Immature natural killer cell (primary cell): ENCODE measurements around the gene MYO18B. TPM values are rescaled to one million over a fixed set of nuclear protein-coding genes. Genes with fewer than 3 reads are reported as not detected.

Experiments
- DNase-seq, 3 donors: peaks; one replicate each; pipeline ENCODE4 v3.0.0; 2022; ENCODE audit warnings: mixed read lengths in 1 of 3
- H3K27ac Mint-ChIP-seq, 6 donors: one replicate each; pipeline ENCODE4 v1.8.0; 2020; ENCODE audit warnings: mixed read lengths in 6 of 6, mild to moderate bottlenecking in 5 of 6, inconsistent platforms in 4 of 6, moderate library complexity in 3 of 6
- H3K27me3 Mint-ChIP-seq, 3 donors: one replicate each; pipeline ENCODE4 v1.8.0; 2020 to 2021; ENCODE audit warnings: low read depth in 3 of 3, mild to moderate bottlenecking in 3 of 3, mixed read lengths in 3 of 3, moderate library complexity in 3 of 3, inconsistent platforms in 1 of 3
- H3K36me3 Mint-ChIP-seq, 3 donors: one replicate each; pipeline ENCODE4 v1.8.0; 2020; ENCODE audit warnings: mixed read lengths in 3 of 3, inconsistent platforms in 2 of 3, mild to moderate bottlenecking in 2 of 3
- H3K4me1 Mint-ChIP-seq, 2 donors: one replicate each; pipeline ENCODE4 v1.8.0; 2020; ENCODE audit warnings: inconsistent platforms in 2 of 2, mild to moderate bottlenecking in 2 of 2, mixed read lengths in 2 of 2, moderate library complexity in 1 of 2
- H3K4me3 Mint-ChIP-seq, 5 donors: one replicate each; pipeline ENCODE4 v1.8.0; 2020; ENCODE audit warnings: mild to moderate bottlenecking in 5 of 5, mixed read lengths in 5 of 5, inconsistent platforms in 3 of 5, moderate library complexity in 3 of 5
- H3K9me3 Mint-ChIP-seq, 6 donors: one replicate each; pipeline ENCODE4 v1.8.0; 2020; ENCODE audit warnings: mild to moderate bottlenecking in 6 of 6, mixed read lengths in 6 of 6, inconsistent platforms in 4 of 6, moderate library complexity in 3 of 6
- polyA plus RNA-seq, 3 donors: library from polyadenylated mRNA; unstranded; fragments of 300-500 nt; fragmentation: Illumina TruSeq; gene quantifications; one replicate each; pipeline ENCODE4 v1.2.3, GENCODE V29; 2021

MYO18B gene
- polyA plus RNA-seq, 3 donors from 2014 or later: not detected

GRCh38 chr22:25942856-25943411 is 200.9 kb downstream of the MYO18B start:
- Mint-ChIP-seq H3K9me3 (no peaks in the 10 kb centered on the region), H3K27ac (no peak overlapping the region), H3K4me3 (no peak overlapping the region), H3K36me3 (peaks cover 0 to 2% (median 0%) of the 10 kb centered on the region in 3 donors), H3K4me1 (no peaks in the 10 kb centered on the region), H3K27me3 (peaks cover 4 to 6% (median 6%) of the 10 kb centered on the region in 3 donors)
- no peak for DNase-seq

- Mint-ChIP-seq H3K4me1 (no peaks in the 10 kb centered on the region), H3K27ac (no peak overlapping the region), H3K9me3 (peaks cover 0 to 1% (median 0%) of the 10 kb centered on the region in 6 donors), H3K4me3 (no peak overlapping the region), H3K27me3 (peaks cover 2 to 12% (median 9%) of the 10 kb centered on the region in 3 donors), H3K36me3 (no peaks in the 10 kb centered on the region)
- no peak for DNase-seq
Measured at GRCh38 chr22:25950111-25950510, 208.1 kb downstream of the MYO18B start.

- Mint-ChIP-seq H3K27me3 (peaks cover 2 to 12% (median 7%) of the 10 kb centered on the region in 3 donors), H3K36me3 (no peaks in the 10 kb centered on the region), H3K4me3 (no peak overlapping the region), H3K9me3 (peaks cover 0 to 1% (median 0%) of the 10 kb centered on the region in 6 donors), H3K27ac (no peak overlapping the region), H3K4me1 (no peaks in the 10 kb centered on the region)
- no peak for DNase-seq
Measured at GRCh38 chr22:25953276-25953675, 211.3 kb downstream of the MYO18B start.

- H3K27me3 Mint-ChIP-seq: peaks cover under 1 to 12% (median 7%) of the 10 kb centered on the region in 3 donors
- H3K9me3 Mint-ChIP-seq: peaks cover 0 to 1% (median 0%) of the 10 kb centered on the region in 6 donors
- DNase-seq: no peak
- no peaks in the 10 kb centered on the region for H3K36me3 Mint-ChIP-seq
- no peaks in the 10 kb centered on the region for H3K4me1 Mint-ChIP-seq
- no peak overlapping the region for H3K27ac Mint-ChIP-seq
- H3K4me3 Mint-ChIP-seq: no peak overlapping the region
Measured at GRCh38 chr22:25953919-25954318, 211.9 kb downstream of the MYO18B start.

- Mint-ChIP-seq H3K27ac (no peak overlapping the region), H3K36me3 (no peaks in the 10 kb centered on the region), H3K27me3 (peaks cover 0 to 7% (median 6%) of the 10 kb centered on the region in 3 donors), H3K4me3 (no peak overlapping the region), H3K4me1 (no peaks in the 10 kb centered on the region), H3K9me3 (peaks cover 0 to 1% (median 0%) of the 10 kb centered on the region in 6 donors)
- DNase-seq: no peak
Measured at GRCh38 chr22:25955323-25955722, 213.3 kb downstream of the MYO18B start.

GRCh38 chr22:25956801-25957200 is 214.8 kb downstream of the MYO18B start:
- Mint-ChIP-seq H3K27me3 (peaks cover 0 to 3% (median 2%) of the 10 kb centered on the region in 3 donors), H3K27ac (no peak overlapping the region), H3K4me3 (no peak overlapping the region), H3K4me1 (no peaks in the 10 kb centered on the region), H3K9me3 (no peaks in the 10 kb centered on the region), H3K36me3 (no peaks in the 10 kb centered on the region)
- no peak for DNase-seq

- no peaks in the 10 kb centered on the region for H3K9me3 Mint-ChIP-seq
- no peak overlapping the region for H3K4me3 Mint-ChIP-seq
- H3K27me3 Mint-ChIP-seq: peaks cover 0 to 3% (median 1%) of the 10 kb centered on the region in 3 donors
- no peak overlapping the region for H3K27ac Mint-ChIP-seq
- no peaks in the 10 kb centered on the region for H3K36me3 Mint-ChIP-seq
- H3K4me1 Mint-ChIP-seq: no peaks in the 10 kb centered on the region
- no peak for DNase-seq
Measured at GRCh38 chr22:25959818-25960774, 218.1 kb downstream of the MYO18B start.

GRCh38 chr22:25961699-25962098 is 219.7 kb downstream of the MYO18B start:
- no peak overlapping the region for H3K27ac Mint-ChIP-seq

GRCh38 chr22:25962711-25963110 is 220.7 kb downstream of the MYO18B start:
- Mint-ChIP-seq H3K4me1 (peaks cover 0 to 7% of the 10 kb centered on the region in 2 donors), H3K9me3 (peaks cover 0 to 4% (median 0%) of the 10 kb centered on the region in 6 donors)

More at GRCh38 chr22:25961699-25962098, 219.7 kb downstream of the MYO18B start:
- Mint-ChIP-seq H3K27me3 (peaks cover 0 to 9% (median 1%) of the 10 kb centered on the region in 3 donors), H3K36me3 (no peaks in the 10 kb centered on the region), H3K9me3 (peaks cover 0 to 4% (median 0%) of the 10 kb centered on the region in 6 donors), H3K4me1 (peaks cover 0 to 4% of the 10 kb centered on the region in 2 donors), H3K4me3 (no peak overlapping the region)
- no peak for DNase-seq

GRCh38 chr22:25964961-25965730 is 223.2 kb downstream of the MYO18B start:
- Mint-ChIP-seq H3K4me3 (no peak overlapping the region), H3K36me3 (no peaks in the 10 kb centered on the region), H3K4me1 (peaks cover 0 to 7% of the 10 kb centered on the region in 2 donors), H3K27ac (no peak overlapping the region), H3K27me3 (peaks cover 0 to 9% (median 1%) of the 10 kb centered on the region in 3 donors), H3K9me3 (peaks cover 0 to 4% (median 0%) of the 10 kb centered on the region in 6 donors)
- no peak for DNase-seq

More at GRCh38 chr22:25962711-25963110, 220.7 kb downstream of the MYO18B start:
- Mint-ChIP-seq H3K27ac (no peak overlapping the region), H3K36me3 (no peaks in the 10 kb centered on the region), H3K27me3 (peaks cover 0 to 9% (median 1%) of the 10 kb centered on the region in 3 donors), H3K4me3 (no peak overlapping the region)
- DNase-seq: no peak

GRCh38 chr22:25966448-25966913 is 224.5 kb downstream of the MYO18B start:
- Mint-ChIP-seq H3K27me3 (peaks cover 0 to 9% (median 1%) of the 10 kb centered on the region in 3 donors), H3K4me3 (no peak overlapping the region), H3K4me1 (peaks cover 0 to 7% of the 10 kb centered on the region in 2 donors), H3K27ac (no peak overlapping the region), H3K9me3 (peaks cover 0 to 4% (median 0%) of the 10 kb centered on the region in 6 donors), H3K36me3 (no peaks in the 10 kb centered on the region)
- DNase-seq: no peak

GRCh38 chr22:25969286-25969685 is 227.3 kb downstream of the MYO18B start:
- DNase-seq: no peak
- no peak overlapping the region for H3K4me3 Mint-ChIP-seq
- peaks cover 0 to 9% (median 0%) of the 10 kb centered on the region in 6 donors for H3K9me3 Mint-ChIP-seq
- H3K27me3 Mint-ChIP-seq: peaks cover 0 to 6% (median 4%) of the 10 kb centered on the region in 3 donors
- H3K27ac Mint-ChIP-seq: no peak overlapping the region
- no peaks in the 10 kb centered on the region for H3K36me3 Mint-ChIP-seq
- H3K4me1 Mint-ChIP-seq: peaks cover 0 to 7% of the 10 kb centered on the region in 2 donors

GRCh38 chr22:25969901-25970300 is 227.9 kb downstream of the MYO18B start:
- H3K4me3 Mint-ChIP-seq: no peak overlapping the region
- peaks cover 0 to 7% of the 10 kb centered on the region in 2 donors for H3K4me1 Mint-ChIP-seq
- H3K27ac Mint-ChIP-seq: no peak overlapping the region
- no peaks in the 10 kb centered on the region for H3K36me3 Mint-ChIP-seq
- peaks cover 0 to 6% (median 4%) of the 10 kb centered on the region in 3 donors for H3K27me3 Mint-ChIP-seq
- peaks cover 0 to 9% (median 0%) of the 10 kb centered on the region in 6 donors for H3K9me3 Mint-ChIP-seq
- no peak for DNase-seq
